Esophagus muscularis mucosa (tissue), 4 donors: ENCODE results near the gene ITGB3BP.

Source experiments
- EP300 ChIP-seq: sonication (generic); formaldehyde crosslinking; IDR thresholded peaks from one replicate; pipeline ENCODE4 v1.6.1; 2017; ENCODE audit warnings: antibody characterized with exemption
- POLR2AphosphoS5 ChIP-seq, 2 donors: sonication (generic); formaldehyde crosslinking; IDR thresholded peaks; one replicate each; pipeline ENCODE4 v1.6.1; 2017; ENCODE audit warnings: antibody characterized with exemption in 2 of 2
- TF ChIP-seq, protein P1 (sequence below), 3 experiments: fragments of 200-600 bp in 2 of 3; fragments of 450-650 bp in 1 of 3; sonication (generic) in 2 of 3; IDR thresholded peaks; one replicate each; pipeline ENCODE4 v1.5.1; 2017 to 2019; ENCODE audit warnings: antibody characterized with exemption in 3 of 3, mild to moderate bottlenecking in 2 of 3, moderate library complexity in 1 of 3

DNA sequence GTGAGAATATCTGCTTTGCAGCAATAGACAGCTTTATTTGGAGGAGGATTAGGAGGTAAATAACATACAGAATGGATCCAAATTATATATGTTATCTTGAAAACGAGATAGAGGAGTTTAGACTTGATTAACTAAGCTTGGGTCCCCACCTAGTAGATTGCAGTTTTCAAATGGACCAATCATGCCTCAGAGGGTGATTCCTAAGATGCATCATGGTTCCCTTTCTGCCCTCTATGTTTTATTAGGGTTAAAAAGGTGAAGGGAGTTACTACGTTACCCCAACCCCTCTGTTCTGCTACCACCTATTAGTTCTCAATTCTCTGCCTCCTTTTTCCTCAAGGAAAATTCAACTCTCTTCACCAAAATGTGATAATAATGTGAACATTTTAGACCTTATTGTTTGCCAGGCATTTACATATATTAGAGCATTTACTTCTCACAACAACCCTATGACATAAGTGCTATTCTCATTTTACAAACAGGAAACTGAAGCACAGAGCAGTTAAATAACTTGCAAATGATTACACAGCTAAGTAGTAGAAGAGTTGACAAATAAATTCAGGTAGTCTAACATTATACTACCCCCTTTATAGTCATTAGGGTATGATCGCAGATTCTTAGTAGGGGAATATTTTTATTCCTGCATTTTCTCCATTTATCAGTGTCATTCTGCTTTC lies 46.8 kb upstream of the ITGB3BP start:
- TF ChIP-seq, protein P1, sequence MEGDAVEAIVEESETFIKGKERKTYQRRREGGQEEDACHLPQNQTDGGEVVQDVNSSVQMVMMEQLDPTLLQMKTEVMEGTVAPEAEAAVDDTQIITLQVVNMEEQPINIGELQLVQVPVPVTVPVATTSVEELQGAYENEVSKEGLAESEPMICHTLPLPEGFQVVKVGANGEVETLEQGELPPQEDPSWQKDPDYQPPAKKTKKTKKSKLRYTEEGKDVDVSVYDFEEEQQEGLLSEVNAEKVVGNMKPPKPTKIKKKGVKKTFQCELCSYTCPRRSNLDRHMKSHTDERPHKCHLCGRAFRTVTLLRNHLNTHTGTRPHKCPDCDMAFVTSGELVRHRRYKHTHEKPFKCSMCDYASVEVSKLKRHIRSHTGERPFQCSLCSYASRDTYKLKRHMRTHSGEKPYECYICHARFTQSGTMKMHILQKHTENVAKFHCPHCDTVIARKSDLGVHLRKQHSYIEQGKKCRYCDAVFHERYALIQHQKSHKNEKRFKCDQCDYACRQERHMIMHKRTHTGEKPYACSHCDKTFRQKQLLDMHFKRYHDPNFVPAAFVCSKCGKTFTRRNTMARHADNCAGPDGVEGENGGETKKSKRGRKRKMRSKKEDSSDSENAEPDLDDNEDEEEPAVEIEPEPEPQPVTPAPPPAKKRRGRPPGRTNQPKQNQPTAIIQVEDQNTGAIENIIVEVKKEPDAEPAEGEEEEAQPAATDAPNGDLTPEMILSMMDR (IDR thresholded peaks at IDR 0.05): no peak
- TF ChIP-seq EP300: no peak
- no peak for TF ChIP-seq POLR2AphosphoS5 (IDR thresholded peaks at IDR 0.05)
